GM12872 (cell line): ENCODE results near the gene CLCF1.
A peak's percentile ranks its signal among the peaks of the same experiment; 100 is the strongest.

ENCODE experiments used
- CTCF ChIP-seq: IDR thresholded peaks from 3 replicates; pipeline ENCODE4 v1.5.1; 2011; ENCODE audit warnings: low read depth, mild to moderate bottlenecking, low read length, moderate library complexity; ENCODE audit not compliant: insufficient read depth

The CLCF1 gene

GRCh38 chr11:67352546-67353316 is 20.7 kb downstream of the CLCF1 start:
- no peak for TF ChIP-seq CTCF

- peak; percentile 97 for TF ChIP-seq CTCF
Measured at GRCh38 chr11:67351275-67352005, 22.0 kb downstream of the CLCF1 start.

- no peak for TF ChIP-seq CTCF
Measured at GRCh38 chr11:67349928-67350465, 23.4 kb downstream of the CLCF1 start.

- TF ChIP-seq CTCF: no peak
Measured at GRCh38 chr11:67349457-67349856, 23.9 kb downstream of the CLCF1 start.

GRCh38 chr11:67349036-67349435 is 24.4 kb downstream of the CLCF1 start:
- no peak for TF ChIP-seq CTCF

- no peak for TF ChIP-seq CTCF
Measured at GRCh38 chr11:67347964-67348749, 25.2 kb downstream of the CLCF1 start.
